GM21526 (cell line): ENCODE data around the gene DGKE.

Source experiments
- ATAC-seq: cut with Tn5 transposase; IDR thresholded peaks from one replicate; pipeline ENCODE4 v1.9.1; 2021; ENCODE audit warnings: moderate library complexity; ENCODE audit not compliant: unreplicated experiment, low FRiP score

Gene DGKE

DNA sequence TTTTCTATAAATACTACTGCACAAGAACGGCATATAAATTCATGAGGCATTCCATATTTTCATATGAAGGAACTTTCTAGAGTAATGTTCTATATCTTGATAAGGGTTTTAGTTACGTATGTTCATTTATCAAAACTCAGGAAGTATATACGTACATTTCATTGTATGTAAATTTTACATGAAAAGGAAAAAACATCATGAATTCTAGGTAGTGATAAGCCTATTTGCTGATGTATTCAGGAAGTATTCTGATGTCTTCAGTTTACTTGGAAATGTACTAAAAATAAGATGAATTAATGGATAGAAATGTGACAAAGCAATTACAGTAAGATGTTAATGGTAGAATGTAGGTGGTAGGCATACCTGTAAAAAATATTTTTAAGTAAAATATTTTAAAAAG lies 4.7 kb downstream of the DGKE start:
- ATAC-seq = no peak

DNA sequence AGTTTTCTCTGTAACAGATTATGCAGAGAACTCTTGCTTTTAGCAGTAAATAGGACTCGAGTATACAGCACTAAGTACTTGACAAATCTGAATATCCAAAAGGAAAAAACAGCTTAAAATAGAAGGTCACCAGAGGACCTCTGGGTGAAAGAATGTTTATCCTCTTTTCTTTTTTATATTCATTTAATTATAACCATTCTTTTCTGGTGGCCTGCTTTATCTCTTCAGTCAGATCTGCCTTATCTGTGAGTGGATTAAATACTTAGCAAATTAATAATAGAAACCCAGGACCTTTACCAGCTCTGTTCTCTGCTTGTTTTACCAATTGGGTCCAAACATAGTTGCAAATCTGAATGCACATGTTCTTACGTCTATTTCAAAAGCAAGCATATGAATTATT lies 8.6 kb downstream of the DGKE start:
- ATAC-seq = no peak

DNA sequence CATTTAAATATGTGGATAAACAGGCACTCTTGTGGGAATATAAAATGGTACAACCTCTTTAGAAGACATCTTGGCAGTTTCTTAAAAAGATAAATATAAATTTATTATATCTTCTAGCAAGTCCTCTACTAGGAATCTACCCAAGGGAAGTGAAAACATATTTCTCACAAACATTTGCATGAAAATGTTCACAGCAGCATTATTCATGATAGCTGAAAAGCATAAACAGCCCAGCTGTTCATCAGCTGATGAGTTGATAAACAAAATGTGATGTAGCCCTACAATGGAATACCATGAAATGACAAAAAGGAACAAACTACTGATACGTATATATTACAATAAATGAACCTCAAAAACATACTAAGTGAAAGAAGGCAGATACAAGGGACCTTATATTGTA lies 12.0 kb downstream of the DGKE start:
- no peak for ATAC-seq

DNA sequence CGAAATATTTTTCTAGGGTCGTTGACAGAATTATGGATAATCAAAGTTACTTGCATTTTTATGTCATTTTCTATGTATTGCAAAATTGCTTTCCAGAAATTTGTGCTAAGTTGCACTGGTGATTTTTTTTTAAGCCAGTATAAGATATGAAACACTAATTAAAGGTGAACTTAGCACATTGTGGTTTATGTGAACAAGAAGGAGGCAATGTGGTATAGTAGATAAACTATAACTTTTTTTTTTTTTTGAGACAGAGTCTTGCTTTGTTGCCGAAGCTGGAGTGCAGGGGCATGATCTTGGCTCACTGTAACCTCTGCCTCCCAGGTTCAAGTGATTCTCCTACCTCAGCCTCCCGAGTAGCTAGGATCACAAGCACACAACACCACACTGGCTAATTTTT lies 13.2 kb downstream of the DGKE start:
- no peak for ATAC-seq

DNA sequence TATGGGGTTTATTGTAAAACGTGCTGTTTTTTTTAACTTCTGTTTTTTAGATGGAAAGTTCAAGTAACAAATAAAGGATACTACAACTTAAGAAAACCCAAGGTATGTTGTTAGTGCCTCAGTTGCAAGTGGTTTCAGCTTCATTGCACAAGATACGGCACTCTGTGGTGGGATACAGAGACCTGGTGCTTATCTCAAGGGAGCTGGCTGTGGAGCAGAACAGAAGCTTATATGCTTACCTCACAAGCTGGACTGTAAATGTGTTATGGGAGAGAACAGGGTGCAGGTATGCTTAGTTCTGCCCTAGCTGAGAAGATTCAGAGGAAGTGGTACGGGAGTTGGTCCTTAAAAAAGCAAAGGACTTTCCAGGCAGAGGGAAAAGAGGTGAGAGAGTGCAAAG lies 15.2 kb downstream of the DGKE start:
- no peak for ATAC-seq

DNA sequence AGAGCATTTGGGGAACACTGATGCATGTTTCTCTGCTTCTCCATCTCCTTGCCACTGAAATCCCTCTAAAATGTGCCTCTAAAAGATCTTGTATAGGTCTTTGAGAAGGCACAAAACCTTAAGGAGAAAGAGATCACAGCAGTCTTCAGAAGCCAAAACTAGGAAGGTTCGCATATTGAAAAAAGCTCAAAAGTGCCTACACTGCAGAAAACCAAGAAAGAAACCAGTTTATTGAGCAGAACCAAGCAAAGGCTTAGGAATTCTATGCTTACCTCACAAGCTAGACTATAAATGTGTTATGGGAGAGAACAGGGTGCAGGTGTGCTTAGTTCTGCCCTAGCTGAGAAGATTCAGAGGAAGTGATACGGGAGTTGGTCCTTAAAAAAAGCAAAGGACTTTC lies 16.6 kb downstream of the DGKE start:
- no peak for ATAC-seq

DNA sequence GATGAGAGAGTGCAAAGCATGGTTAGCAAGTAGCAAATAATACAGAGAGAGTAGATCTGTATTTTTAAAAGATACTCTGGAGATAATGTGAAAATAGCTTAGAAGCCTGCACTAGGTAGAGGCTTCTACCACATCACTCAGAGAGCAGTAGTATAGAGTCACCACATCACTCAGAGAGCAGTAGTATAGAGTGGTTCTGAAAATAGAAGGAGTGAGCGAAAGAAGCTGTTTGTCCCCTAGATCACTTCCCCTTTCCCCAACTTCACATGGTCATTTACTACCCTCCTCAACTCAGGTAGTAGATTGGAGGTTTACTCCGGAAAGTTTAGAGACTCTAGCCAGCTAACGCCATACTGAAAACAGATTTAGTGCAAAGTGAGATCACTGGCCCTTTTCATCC lies 17.1 kb downstream of the DGKE start:
- ATAC-seq = peak; percentile 67

DNA sequence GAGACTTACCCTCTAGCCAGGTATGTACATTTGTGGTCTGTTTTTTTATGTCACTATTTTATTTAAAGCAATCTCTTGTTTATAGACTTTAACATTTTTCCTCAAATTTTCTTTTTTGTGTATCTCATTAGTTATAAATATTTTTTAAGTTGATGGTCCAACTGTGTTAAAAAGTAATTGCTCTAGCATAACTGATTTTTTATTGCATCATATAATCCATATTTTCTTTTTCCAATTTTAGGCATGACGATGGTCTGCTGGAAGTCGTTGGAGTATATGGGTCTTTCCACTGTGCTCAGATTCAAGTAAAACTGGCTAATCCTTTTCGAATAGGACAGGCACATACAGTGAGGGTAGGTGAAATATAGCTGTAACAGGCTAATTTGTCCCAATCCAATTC lies 27.9 kb downstream of the DGKE start:
- no peak for ATAC-seq

DNA sequence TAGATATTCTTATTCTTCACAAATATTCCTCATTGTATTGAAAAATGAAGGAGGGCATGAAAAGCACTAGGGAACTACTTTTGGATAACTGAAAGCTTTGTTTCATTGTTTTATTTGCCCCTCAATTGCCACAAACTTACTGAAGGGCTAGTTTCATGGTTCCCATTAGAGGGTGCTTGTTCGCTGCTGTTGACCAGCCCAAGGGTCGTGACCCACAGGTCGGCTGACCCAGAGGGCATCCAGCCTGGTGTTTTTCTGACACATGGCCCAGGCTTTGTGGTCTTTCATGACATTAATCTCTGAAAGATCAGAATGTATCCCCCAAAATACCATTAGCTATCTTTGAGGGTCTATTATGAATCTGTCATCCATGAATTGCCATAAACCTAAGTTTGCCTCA lies 30.0 kb downstream of the DGKE start:
- ATAC-seq = no peak

DNA sequence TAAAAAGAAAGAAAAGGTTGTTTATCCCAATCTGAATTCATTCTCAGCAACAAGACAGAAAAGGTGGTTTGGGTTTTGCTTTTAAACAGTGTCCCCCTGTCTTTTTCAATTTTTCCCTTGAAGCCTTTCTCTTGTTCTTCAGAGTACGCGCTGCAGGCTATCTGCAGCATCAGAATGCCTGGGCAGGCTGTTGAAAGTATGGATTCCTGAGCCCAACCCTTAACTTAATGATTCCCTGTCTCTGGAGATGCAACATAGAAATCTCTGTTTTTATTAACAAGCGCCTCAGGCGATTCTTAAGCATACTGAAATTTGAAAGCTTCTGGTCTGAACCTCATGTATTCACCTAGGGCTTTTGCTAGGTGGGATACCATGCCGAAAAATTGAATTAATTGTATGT lies 32.1 kb downstream of the DGKE start:
- ATAC-seq = no peak

DNA sequence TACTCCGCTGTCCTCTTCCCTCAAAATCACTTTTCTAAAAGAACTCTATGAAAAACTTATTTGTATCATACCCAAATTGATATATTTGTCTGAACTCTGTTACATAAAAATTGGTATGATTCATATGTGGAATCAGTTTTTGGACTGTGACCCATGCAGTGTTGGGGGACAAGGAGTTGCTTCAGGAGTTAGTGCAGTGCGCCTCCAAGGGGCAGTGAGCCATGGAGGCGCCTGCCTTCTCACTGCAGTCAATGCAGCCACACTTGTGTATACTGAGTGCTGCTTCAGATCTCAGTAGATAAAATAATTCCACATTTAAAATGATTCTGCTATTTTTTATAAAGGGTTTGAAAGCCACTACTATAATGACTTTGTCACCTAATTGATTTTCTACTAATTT lies 32.5 kb downstream of the DGKE start:
- ATAC-seq = no peak

DNA sequence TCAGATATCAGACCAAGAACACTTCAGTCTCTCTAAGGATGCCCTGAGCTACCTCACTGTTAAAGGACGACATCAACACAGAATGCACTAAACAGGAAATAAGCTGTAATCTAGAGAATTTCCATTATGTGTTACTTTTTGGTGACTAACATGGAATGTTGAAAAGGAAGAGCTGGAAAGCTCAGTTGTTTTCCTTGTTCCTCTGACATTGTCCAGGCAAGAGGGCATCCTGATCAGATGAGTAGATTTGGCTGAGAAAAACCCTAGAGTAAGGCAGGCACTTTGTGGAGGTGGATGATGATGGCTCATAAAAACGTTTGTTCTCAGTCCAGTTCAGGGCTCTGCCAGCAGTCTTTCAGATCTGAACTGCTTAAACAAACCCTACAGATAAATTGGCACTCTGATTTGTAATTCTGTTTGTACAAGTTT lies 34.0 kb downstream of the DGKE start:
- ATAC-seq = no peak

DNA sequence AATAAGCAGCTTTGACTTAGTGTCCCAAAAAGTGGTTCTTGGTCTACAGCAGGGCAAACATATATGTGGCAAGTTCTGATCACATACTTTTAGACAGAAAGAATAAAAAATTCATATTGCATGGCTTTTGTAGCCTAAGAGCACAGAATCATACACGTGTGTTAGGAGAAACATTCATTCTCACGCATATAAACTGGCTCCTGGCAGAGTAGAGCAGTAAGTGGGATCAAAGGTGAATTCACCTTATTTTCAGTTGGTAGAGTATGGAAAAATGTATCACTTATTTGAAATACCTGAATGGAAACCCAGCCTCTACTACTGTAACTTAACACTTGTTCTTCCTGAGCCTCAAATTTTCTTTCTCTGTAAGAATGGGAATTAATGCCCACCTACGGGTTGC lies 34.8 kb downstream of the DGKE start:
- no peak for ATAC-seq

DNA sequence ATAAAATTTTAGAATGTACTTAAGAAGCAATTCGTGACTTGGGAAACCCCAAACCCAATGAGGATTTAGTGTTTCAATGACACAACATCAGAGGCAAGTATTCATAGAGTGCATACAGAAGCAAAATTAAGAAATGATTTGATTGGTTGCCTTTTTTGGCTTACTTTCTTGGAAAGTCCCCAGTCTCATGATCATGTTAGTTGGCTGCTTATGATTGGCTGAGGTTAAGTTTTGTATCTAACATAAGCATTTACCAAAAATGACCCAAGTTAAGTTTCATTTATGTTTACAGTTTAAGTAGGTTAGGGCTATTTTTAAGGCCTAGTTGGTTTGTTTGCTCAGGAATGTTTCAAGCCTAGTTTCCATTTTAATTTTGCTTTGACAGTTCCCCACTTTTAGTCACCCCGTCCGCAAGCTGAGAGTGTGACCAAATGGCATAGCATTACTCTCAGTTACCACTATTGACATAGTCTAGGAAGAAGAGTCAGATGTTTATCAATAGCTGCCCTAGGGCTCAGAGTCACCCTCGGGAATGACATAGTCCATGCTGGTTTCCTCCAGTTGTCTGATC lies 36.2 kb downstream of the DGKE start:
- peak; percentile 68 for ATAC-seq

DNA sequence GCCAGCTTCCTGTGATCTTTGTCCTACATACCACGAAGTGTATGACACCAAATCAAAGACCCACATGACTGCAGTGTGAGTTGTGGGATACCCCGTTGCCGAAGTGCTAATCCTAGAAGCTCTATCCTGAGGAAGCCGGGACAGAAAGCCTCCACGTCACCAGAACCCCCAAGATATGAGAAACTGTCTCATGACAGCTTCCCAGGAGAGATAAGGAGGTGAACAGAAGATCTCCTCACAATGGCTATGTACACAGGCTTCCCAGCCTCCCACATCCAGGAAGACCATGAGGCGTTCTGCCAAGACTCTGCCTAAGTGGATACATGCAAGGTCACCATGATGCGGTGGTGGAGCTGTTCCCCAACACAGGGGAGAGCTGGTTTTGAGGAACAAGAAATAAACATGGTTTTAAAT lies 42.8 kb downstream of the DGKE start:
- no peak for ATAC-seq

DNA sequence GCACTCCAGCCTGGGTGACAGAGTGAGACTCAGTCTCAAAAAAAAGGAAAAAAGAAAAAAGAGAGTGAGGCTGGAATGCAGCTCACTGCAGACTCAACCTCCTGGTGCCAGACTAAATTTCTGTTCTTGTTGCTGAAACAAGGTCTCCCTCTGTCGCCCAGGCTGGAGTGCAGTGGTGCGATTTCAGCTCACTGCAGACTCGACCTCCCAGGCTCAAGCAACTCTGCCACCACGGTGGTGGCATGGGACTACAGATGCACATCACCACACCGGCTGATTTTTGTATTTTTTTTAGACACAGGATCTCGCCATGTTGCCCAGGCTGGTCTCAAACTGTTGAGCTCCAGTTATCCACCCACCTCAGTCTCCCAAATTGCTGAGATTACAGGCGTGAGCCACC lies 45.3 kb downstream of the DGKE start:
- ATAC-seq = no peak

DNA sequence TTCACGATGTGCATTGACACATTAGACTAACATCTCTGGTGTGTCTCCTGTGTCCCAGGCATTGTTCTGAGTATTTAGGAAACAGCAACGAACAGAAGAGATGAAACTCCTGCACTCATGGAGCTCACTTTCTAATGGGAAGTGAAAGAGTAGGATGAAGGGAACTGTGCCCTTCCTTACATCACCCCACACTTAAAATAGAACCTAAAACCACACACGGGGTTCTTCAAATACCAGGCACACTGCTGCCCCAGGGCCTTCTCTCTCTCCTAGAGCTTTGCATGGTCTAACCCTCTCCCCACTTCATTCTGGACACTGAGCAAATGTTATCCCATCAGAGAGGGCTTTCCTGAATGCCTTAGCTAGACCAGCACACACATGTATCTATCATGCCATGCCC lies 46.2 kb downstream of the DGKE start:
- ATAC-seq = no peak

DNA sequence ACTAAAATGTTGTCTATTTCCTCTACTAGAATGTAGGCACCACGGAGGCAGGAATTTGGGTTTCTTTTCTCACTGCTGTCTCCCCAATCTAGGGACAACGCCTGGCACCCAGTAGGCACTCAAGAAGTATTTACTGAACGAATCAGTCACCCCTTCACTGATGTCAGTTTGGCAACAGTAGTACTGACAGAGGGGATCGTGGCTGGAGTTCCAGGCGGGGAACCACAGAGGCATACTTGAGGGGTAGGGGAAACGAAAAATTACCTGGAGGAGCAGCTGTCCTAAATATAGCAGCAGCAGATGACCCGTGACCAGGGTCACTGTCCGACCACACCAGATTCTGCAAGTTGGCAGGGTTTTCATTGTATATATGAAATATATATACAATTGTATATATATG lies 46.6 kb downstream of the DGKE start:
- no peak for ATAC-seq

DNA sequence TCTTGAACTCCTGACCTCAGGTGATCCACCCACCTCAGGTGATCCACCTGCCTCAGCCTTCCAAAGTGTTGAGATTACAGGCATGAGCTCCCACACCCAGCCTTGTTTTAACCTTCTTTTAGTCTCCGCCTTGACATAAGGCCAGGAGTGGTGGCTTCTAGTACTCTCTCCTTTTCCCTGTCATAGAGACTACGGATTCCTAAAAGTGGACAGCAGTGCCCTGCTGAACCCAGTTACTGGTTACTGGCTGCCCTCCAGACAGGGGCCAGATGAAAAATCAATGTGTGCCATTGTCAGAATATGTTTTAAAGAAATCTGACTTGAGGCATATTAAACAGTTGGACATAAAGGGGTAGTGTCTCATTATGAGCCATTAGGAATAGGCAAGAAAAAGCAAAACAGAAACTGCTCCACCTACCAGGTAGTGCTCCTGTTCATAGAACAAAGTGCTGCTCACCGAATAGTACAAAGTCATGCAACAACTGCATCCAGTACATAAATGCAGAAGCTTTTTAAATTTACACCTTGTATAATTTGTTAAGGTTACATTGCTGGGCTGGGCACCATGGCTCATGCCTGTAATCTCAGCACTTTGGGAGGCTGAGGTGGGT lies 47.8 kb downstream of the DGKE start:
- ATAC-seq = no peak

DNA sequence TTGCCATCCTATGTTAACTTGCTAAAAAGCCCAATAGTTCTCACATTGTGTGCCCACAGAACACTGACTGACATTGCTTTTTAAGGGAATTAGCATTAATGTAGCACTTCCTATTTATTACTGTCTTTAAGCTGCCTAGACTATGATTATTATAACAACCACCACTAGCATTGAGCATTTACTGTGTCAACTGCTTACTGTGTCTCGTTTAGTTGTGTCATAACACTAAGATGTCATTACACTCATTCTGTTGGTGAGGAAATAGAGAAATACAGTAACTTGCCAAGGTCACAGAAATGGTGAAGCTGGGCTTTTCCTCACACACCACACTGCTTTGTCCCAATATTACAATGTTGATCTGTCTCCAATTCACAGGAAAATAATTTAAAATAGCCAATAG lies 49.7 kb downstream of the DGKE start:
- no peak for ATAC-seq

DNA sequence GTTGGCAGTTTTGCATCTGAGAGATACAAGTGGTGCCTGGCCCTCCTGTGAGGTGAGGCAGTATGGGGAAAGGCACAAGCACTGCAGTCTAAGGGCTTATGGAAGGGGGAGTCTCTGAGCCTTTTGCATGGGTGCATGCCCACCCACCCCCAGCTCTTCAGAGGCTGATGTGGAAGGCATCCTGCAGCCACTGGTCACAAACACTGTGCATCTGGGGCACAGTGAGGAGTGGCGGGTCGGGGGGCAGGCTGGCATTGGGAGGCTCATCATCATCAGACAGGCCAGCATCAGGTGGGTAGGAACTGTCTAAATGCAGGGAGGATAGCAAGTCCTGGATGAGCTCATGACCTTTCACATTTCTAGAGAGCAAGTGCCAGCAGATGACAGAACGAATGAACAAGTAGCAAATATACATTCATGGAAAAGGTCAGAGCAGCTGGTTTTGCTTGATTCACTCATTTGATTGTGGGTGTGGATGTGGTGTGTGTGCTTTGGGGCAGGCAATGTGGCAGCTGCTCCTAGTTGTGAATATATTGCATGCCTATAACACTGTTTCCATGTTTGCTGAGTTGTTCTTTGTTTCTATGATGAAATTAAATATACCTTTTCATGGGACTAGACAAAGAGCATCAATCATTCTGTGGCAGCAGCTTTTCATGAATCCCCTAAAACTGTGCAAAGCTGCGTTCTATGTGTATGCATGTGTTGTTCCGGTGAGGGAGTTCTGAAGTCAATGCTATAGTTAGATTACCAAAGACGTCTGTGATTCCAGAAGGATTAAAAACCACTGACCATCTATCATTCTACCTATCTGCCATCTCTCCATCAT lies 50.7 kb downstream of the DGKE start:
- no peak for ATAC-seq

DNA sequence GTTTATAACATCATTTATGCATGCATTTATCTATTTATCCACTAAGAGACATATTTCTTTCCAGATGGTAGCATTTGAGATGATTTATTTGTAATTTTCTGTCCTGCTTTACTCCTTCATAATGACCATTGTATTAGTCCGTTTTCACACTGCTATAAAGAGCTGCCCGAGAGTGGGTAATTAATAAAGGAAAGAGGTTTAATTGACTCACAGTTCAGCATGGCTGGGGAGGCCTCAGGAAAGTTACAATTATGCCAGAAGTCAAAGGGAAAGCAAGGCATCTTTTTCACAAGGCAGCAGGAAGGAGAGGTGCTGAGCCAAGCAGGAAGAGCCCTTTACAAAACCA lies 51.3 kb downstream of the DGKE start:
- ATAC-seq = no peak
